ENCODE data around the gene GALNTL6.
"Not testable (repeated sequence)": the region's sequence is repeated elsewhere in the genome, so short reads cannot be mapped to it uniquely, and the experiment has no call there.

The GALNTL6 gene

GRCh38 chr4:172897046-172897445 is 1083.8 kb downstream of the GALNTL6 start:
- TF ChIP-seq, protein P1, sequence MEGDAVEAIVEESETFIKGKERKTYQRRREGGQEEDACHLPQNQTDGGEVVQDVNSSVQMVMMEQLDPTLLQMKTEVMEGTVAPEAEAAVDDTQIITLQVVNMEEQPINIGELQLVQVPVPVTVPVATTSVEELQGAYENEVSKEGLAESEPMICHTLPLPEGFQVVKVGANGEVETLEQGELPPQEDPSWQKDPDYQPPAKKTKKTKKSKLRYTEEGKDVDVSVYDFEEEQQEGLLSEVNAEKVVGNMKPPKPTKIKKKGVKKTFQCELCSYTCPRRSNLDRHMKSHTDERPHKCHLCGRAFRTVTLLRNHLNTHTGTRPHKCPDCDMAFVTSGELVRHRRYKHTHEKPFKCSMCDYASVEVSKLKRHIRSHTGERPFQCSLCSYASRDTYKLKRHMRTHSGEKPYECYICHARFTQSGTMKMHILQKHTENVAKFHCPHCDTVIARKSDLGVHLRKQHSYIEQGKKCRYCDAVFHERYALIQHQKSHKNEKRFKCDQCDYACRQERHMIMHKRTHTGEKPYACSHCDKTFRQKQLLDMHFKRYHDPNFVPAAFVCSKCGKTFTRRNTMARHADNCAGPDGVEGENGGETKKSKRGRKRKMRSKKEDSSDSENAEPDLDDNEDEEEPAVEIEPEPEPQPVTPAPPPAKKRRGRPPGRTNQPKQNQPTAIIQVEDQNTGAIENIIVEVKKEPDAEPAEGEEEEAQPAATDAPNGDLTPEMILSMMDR (conservative IDR thresholded peaks at IDR 0.05): no peak
- no peak overlapping the region for H3K27ac ChIP-seq

- TF ChIP-seq, protein P1 (conservative IDR thresholded peaks at IDR 0.05): no peak
- no peak overlapping the region for H3K27ac ChIP-seq
These were observed 1085.5 kb downstream of the GALNTL6 start for GRCh38 chr4:172898715-172899114.

GRCh38 chr4:172899861-172900260 is 1086.7 kb downstream of the GALNTL6 start:
- TF ChIP-seq, protein P1 (conservative IDR thresholded peaks at IDR 0.05): no peak
- H3K27ac ChIP-seq: no peak overlapping the region

GRCh38 chr4:172900900-172901299 is 1087.7 kb downstream of the GALNTL6 start:
- TF ChIP-seq, protein P1 (conservative IDR thresholded peaks at IDR 0.05): no peak
- no peak overlapping the region for H3K27ac ChIP-seq

DNA sequence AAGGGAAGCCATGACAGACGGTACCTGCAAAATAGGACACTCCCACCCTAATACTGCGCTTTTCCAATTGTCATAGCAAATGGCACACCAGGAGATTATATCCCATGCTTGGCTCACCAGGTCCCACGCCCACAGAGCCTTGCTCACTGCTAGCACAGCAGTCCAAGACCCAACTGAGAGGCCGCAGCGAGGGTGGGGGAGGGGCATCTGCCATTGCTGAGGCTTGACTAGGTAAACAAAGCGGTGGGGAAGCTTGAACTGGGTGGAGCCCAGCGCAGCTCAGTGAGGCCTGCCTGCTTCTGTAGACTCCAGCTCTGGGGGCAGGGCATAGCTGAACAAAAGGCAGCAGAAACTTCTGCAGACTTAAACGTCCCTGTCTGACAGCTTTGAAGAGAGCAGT is 1099.3 kb downstream of the GALNTL6 start:
- H3K27ac ChIP-seq: not testable (repeated sequence)

- not testable (repeated sequence) for H3K27ac ChIP-seq
These were observed 1104.2 kb downstream of the GALNTL6 start for GRCh38 chr4:172917403-172917802.

- TF ChIP-seq, protein P1 (conservative IDR thresholded peaks at IDR 0.05): no peak
- H3K27ac ChIP-seq: no peak overlapping the region
These were observed 1106.1 kb downstream of the GALNTL6 start for GRCh38 chr4:172919269-172919668.

GRCh38 chr4:172927096-172927814 is 1114.1 kb downstream of the GALNTL6 start:
- TF ChIP-seq, protein P1 (conservative IDR thresholded peaks at IDR 0.05): no peak
- no peak overlapping the region for H3K27ac ChIP-seq

Measured in VCaP (cell line).